ENCODE data around the gene SLC26A9.

SLC26A9 gene

DNA sequence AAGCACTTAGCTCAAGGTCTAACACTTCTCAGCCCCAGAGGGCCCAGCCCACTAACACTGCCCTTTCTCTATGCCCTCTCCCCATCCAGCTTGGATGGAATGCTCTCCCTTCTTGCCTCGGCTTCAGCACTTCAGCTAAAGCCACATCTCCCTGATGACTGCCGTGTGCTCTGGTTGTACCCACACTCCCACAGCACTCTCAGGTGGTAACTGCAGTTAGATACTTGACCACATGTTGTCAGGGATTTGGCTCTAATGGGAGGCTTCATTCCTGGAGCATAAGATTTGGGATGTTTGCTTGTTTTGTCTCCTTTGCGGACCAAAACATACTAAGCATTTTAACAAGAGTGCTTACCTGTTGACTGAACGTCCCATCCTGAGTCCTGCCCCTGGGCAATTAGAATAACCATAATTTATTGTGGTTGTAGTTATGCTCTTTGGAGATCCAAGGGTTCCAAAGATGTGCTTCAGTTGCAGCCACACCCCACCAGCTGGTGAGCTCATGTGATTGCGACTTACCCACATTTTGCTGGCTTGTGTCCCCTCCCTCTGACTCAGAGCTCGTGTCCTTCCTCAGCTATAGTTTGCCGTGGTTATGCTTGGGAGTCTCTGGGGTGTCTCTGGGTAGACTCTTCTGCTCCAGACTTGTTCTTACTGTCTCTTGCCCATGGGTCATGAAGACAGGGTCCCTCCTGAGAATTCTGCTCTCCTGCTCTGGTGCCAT, 7.7 kb upstream of the SLC26A9 start:
- Histone ChIP-seq H3K27me3 (ENCODE audit: control insufficient read depth in 1 of 2, insufficient read depth in 1 of 2, low read length in 2 of 2) (peaks cover 18 to 79% of the 10 kb centered on the region in 2 experiments), H2BK120ac (ENCODE audit: low read depth, low read length) (no peak overlapping the region), H3K4me1 (ENCODE audit: control insufficient read depth, insufficient read depth, low read depth, low read length) (no peaks in the 10 kb centered on the region), H2BK12ac (ENCODE audit: low read length in 2 of 2) (no peak overlapping the region), H3K9me3 (ENCODE audit: control insufficient read depth, low read length) (no peaks in the 10 kb centered on the region), H3K14ac (ENCODE audit: low read length in 2 of 2) (peak overlapping the region in 1 of 2 experiments; percentile 3), H3K27ac (ENCODE audit: low read length, poor library complexity, severe bottlenecking) (no peak overlapping the region), H2BK5ac (ENCODE audit: low read depth, low read length, poor library complexity, severe bottlenecking) (no peak overlapping the region), H3K23ac (ENCODE audit: low read length in 2 of 2) (no peak overlapping the region), H3K79me1 (replicated peaks; ENCODE audit: low read length, poor library complexity, severe bottlenecking) (no peaks in the 10 kb centered on the region), H4K91ac (ENCODE audit: low read length) (no peak overlapping the region), H3K4me2 (ENCODE audit: low read length, poor library complexity, severe bottlenecking) (no peak overlapping the region), H2AK5ac (ENCODE audit: low read length, severe bottlenecking) (no peak overlapping the region), H2BK15ac (ENCODE audit: low read depth, poor library complexity, severe bottlenecking) (no peak overlapping the region), H3K18ac (ENCODE audit: low read depth in 1 of 2, low read length in 2 of 2) (no peak overlapping the region), H3K36me3 (ENCODE audit: control insufficient read depth in 1 of 2, insufficient read depth in 2 of 2, low read depth in 1 of 2, low read length in 2 of 2) (no peaks in the 10 kb centered on the region), H3K4ac (ENCODE audit: low read depth in 1 of 2, low read length in 2 of 2) (no peak overlapping the region), H4K8ac (ENCODE audit: low read length) (no peak overlapping the region), H3K4me3 (ENCODE audit: insufficient read depth in 1 of 2, low read depth in 1 of 2, low read length in 2 of 2) (no peak overlapping the region), H3K9ac (ENCODE audit: low read length) (no peak overlapping the region), H2AFZ (ENCODE audit: low read depth, low read length) (no peak overlapping the region)
- no peak for DNase-seq
- WGBS, result 82% methylated on average over 6 of the region's 7 CpGs

GRCh38 chr1:205950280-205950679, 7.0 kb upstream of the SLC26A9 start:
- H3K4me2 ChIP-seq (ENCODE audit: low read length, poor library complexity, severe bottlenecking), result no peak overlapping the region
- no peak for DNase-seq
- no peak overlapping the region for H2AK5ac ChIP-seq (ENCODE audit: low read length, severe bottlenecking)
- no peak overlapping the region for H2BK5ac ChIP-seq (ENCODE audit: low read depth, low read length, poor library complexity, severe bottlenecking)
- H4K91ac ChIP-seq (ENCODE audit: low read length), result no peak overlapping the region
- peaks cover 25 to 80% of the 10 kb centered on the region in 2 experiments for H3K27me3 ChIP-seq (ENCODE audit: control insufficient read depth in 1 of 2, insufficient read depth in 1 of 2, low read length in 2 of 2)
- H2BK15ac ChIP-seq (ENCODE audit: low read depth, poor library complexity, severe bottlenecking), result no peak overlapping the region
- no peak overlapping the region for H3K14ac ChIP-seq (ENCODE audit: low read length in 2 of 2)
- no peak overlapping the region for H2BK120ac ChIP-seq (ENCODE audit: low read depth, low read length)
- H3K9ac ChIP-seq (ENCODE audit: low read length), result no peak overlapping the region
- no peak overlapping the region for H3K4me3 ChIP-seq (ENCODE audit: insufficient read depth in 1 of 2, low read depth in 1 of 2, low read length in 2 of 2)
- H4K8ac ChIP-seq (ENCODE audit: low read length), result no peak overlapping the region
- no peaks in the 10 kb centered on the region for H3K9me3 ChIP-seq (ENCODE audit: control insufficient read depth, low read length)
- H3K27ac ChIP-seq (ENCODE audit: low read length, poor library complexity, severe bottlenecking), result no peak overlapping the region
- no peak overlapping the region for H3K18ac ChIP-seq (ENCODE audit: low read depth in 1 of 2, low read length in 2 of 2)
- H3K4me1 ChIP-seq (ENCODE audit: control insufficient read depth, insufficient read depth, low read depth, low read length), result no peaks in the 10 kb centered on the region
- no peak overlapping the region for H2AFZ ChIP-seq (ENCODE audit: low read depth, low read length)
- H3K79me1 ChIP-seq (replicated peaks; ENCODE audit: low read length, poor library complexity, severe bottlenecking), result no peaks in the 10 kb centered on the region
- H3K23ac ChIP-seq (ENCODE audit: low read length in 2 of 2), result peak overlapping the region in 1 of 2 experiments; percentile 36
- no peak overlapping the region for H3K4ac ChIP-seq (ENCODE audit: low read depth in 1 of 2, low read length in 2 of 2)
- WGBS, result 84% methylated on average over 8 of the region's 8 CpGs
- H2BK12ac ChIP-seq (ENCODE audit: low read length in 2 of 2), result no peak overlapping the region
- H3K36me3 ChIP-seq (ENCODE audit: control insufficient read depth in 1 of 2, insufficient read depth in 2 of 2, low read depth in 1 of 2, low read length in 2 of 2), result no peaks in the 10 kb centered on the region

DNA sequence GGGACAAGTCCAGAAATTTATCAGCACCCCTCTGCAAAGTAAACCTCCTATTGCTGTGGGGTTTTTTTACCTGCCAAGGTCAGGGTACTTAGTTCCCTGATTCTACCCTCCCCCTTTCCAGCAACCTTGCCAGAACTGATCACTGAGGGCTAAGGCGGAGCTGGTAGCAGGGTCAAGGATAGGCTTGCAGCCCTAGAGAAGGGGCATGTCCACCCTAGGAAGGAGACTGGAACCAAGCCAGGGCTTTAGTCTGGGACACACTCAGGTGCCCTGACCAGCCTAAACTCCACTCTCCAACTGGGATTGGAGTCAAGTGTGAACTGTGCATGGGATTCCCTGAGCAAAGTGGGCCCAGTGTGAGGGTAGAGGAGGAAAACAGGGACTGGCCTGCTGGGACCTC, 6.5 kb upstream of the SLC26A9 start:
- Histone ChIP-seq H3K36me3 (ENCODE audit: control insufficient read depth in 1 of 2, insufficient read depth in 2 of 2, low read depth in 1 of 2, low read length in 2 of 2) (no peaks in the 10 kb centered on the region), H3K27me3 (ENCODE audit: control insufficient read depth in 1 of 2, insufficient read depth in 1 of 2, low read length in 2 of 2) (peaks cover 30 to 80% of the 10 kb centered on the region in 2 experiments), H2BK5ac (ENCODE audit: low read depth, low read length, poor library complexity, severe bottlenecking) (no peak overlapping the region), H3K14ac (ENCODE audit: low read length in 2 of 2) (no peak overlapping the region), H3K4me2 (ENCODE audit: low read length, poor library complexity, severe bottlenecking) (no peak overlapping the region), H3K18ac (ENCODE audit: low read depth in 1 of 2, low read length in 2 of 2) (no peak overlapping the region), H2BK12ac (ENCODE audit: low read length in 2 of 2) (no peak overlapping the region), H2AFZ (ENCODE audit: low read depth, low read length) (no peak overlapping the region), H3K79me1 (replicated peaks; ENCODE audit: low read length, poor library complexity, severe bottlenecking) (no peaks in the 10 kb centered on the region), H3K4me3 (ENCODE audit: insufficient read depth in 1 of 2, low read depth in 1 of 2, low read length in 2 of 2) (no peak overlapping the region), H2BK120ac (ENCODE audit: low read depth, low read length) (no peak overlapping the region), H2AK5ac (ENCODE audit: low read length, severe bottlenecking) (no peak overlapping the region), H3K4ac (ENCODE audit: low read depth in 1 of 2, low read length in 2 of 2) (no peak overlapping the region), H3K9ac (ENCODE audit: low read length) (no peak overlapping the region), H2BK15ac (ENCODE audit: low read depth, poor library complexity, severe bottlenecking) (no peak overlapping the region), H3K9me3 (ENCODE audit: control insufficient read depth, low read length) (no peaks in the 10 kb centered on the region), H3K4me1 (ENCODE audit: control insufficient read depth, insufficient read depth, low read depth, low read length) (no peaks in the 10 kb centered on the region), H3K27ac (ENCODE audit: low read length, poor library complexity, severe bottlenecking) (no peak overlapping the region), H4K91ac (ENCODE audit: low read length) (no peak overlapping the region), H4K8ac (ENCODE audit: low read length) (no peak overlapping the region), H3K23ac (ENCODE audit: low read length in 2 of 2) (no peak overlapping the region)
- WGBS, result 91% methylated on average over 1 of the region's 1 CpG
- DNase-seq, result no peak

GRCh38 chr1:205948886-205949285, 5.6 kb upstream of the SLC26A9 start:
- Histone ChIP-seq H3K4me2 (ENCODE audit: low read length, poor library complexity, severe bottlenecking) (no peak overlapping the region), H3K14ac (ENCODE audit: low read length in 2 of 2) (peak overlapping the region in 1 of 2 experiments; percentile 9), H2BK15ac (ENCODE audit: low read depth, poor library complexity, severe bottlenecking) (no peak overlapping the region), H3K79me1 (replicated peaks; ENCODE audit: low read length, poor library complexity, severe bottlenecking) (no peaks in the 10 kb centered on the region), H3K4me3 (ENCODE audit: insufficient read depth in 1 of 2, low read depth in 1 of 2, low read length in 2 of 2) (no peak overlapping the region), H2AFZ (ENCODE audit: low read depth, low read length) (no peak overlapping the region), H3K27ac (ENCODE audit: low read length, poor library complexity, severe bottlenecking) (no peak overlapping the region), H3K27me3 (ENCODE audit: control insufficient read depth in 1 of 2, insufficient read depth in 1 of 2, low read length in 2 of 2) (peaks cover 39 to 80% of the 10 kb centered on the region in 2 experiments), H4K91ac (ENCODE audit: low read length) (no peak overlapping the region), H3K36me3 (ENCODE audit: control insufficient read depth in 1 of 2, insufficient read depth in 2 of 2, low read depth in 1 of 2, low read length in 2 of 2) (no peaks in the 10 kb centered on the region), H2BK12ac (ENCODE audit: low read length in 2 of 2) (no peak overlapping the region), H2BK120ac (ENCODE audit: low read depth, low read length) (no peak overlapping the region), H3K23ac (ENCODE audit: low read length in 2 of 2) (no peak overlapping the region), H2BK5ac (ENCODE audit: low read depth, low read length, poor library complexity, severe bottlenecking) (no peak overlapping the region), H2AK5ac (ENCODE audit: low read length, severe bottlenecking) (no peak overlapping the region), H4K8ac (ENCODE audit: low read length) (no peak overlapping the region), H3K4me1 (ENCODE audit: control insufficient read depth, insufficient read depth, low read depth, low read length) (no peaks in the 10 kb centered on the region), H3K9ac (ENCODE audit: low read length) (no peak overlapping the region), H3K9me3 (ENCODE audit: control insufficient read depth, low read length) (no peaks in the 10 kb centered on the region), H3K4ac (ENCODE audit: low read depth in 1 of 2, low read length in 2 of 2) (no peak overlapping the region), H3K18ac (ENCODE audit: low read depth in 1 of 2, low read length in 2 of 2) (no peak overlapping the region)
- 88% methylated on average over 3 of the region's 3 CpGs for WGBS
- no peak for DNase-seq
